Keratinocyte (primary cell): ENCODE measurements around the gene EPHA3. TPM values are rescaled to one million over a fixed set of nuclear protein-coding genes. Genes with fewer than 3 reads are reported as not detected.

Source experiments
- DNase-seq: peaks from one replicate; pipeline ENCODE4 v3.0.0-alpha.2; 2011; ENCODE audit warnings: low read depth, missing footprints, low spot score
- FAIRE-seq: peaks from 2 replicates; lab custom pipeline; 2011; peaks lifted over from hg19 to GRCh38; lab: Jason Lieb, UNC
- H2AFZ ChIP-seq: 2 replicates; pipeline ENCODE4 v1.6.0; 2012; ENCODE audit warnings: low read length, control low read depth, inconsistent platforms; ENCODE audit not compliant: control insufficient read depth
- H3K27ac ChIP-seq: 2 replicates; pipeline ENCODE4 v1.5.1; 2011; ENCODE audit warnings: low read length; ENCODE audit not compliant: control insufficient read depth, insufficient read depth
- H3K27me3 ChIP-seq: 3 replicates; pipeline ENCODE4 v1.6.0; 2011; ENCODE audit warnings: low read length; ENCODE audit not compliant: control insufficient read depth, insufficient read depth; ENCODE audit errors: extremely low read depth
- H3K36me3 ChIP-seq, 2 experiments: 2 replicates in 1 of 2; 3 replicates in 1 of 2; pipeline ENCODE4 v1.5.1; 2011; ENCODE audit warnings: low read length in 2 of 2, mild to moderate bottlenecking in 1 of 2; ENCODE audit not compliant: control insufficient read depth in 2 of 2, insufficient read depth in 2 of 2; ENCODE audit errors: extremely low read depth in 1 of 2
- H3K4me1 ChIP-seq: 3 replicates; pipeline ENCODE4 v1.5.1; 2011; ENCODE audit warnings: low read length; ENCODE audit not compliant: control insufficient read depth, insufficient read depth; ENCODE audit errors: extremely low read depth
- H3K4me2 ChIP-seq: 3 replicates; pipeline ENCODE4 v1.6.0; 2011; ENCODE audit warnings: low read depth, low read length; ENCODE audit not compliant: control insufficient read depth, insufficient read depth; ENCODE audit errors: extremely low read depth
- H3K4me3 ChIP-seq, 3 experiments: fragments of 200-600 bp in 1 of 3; sonication (generic) in 1 of 3; 2 replicates in 2 of 3; 3 replicates in 1 of 3; pipeline ENCODE4 v1.5.1; 2011 to 2016; ENCODE audit warnings: low read length in 3 of 3, mild to moderate bottlenecking in 3 of 3, control low read depth in 2 of 3, inconsistent platforms in 1 of 3, low read depth in 1 of 3, mixed read lengths in 1 of 3, mixed run types in 1 of 3, moderate library complexity in 1 of 3; ENCODE audit not compliant: control insufficient read depth in 2 of 3, insufficient read depth in 2 of 3; ENCODE audit errors: extremely low read depth in 1 of 3
- H3K79me2 ChIP-seq: 2 replicates; pipeline ENCODE4 v1.6.0; 2012; ENCODE audit warnings: low read length; ENCODE audit not compliant: control insufficient read depth, insufficient read depth
- H3K9ac ChIP-seq: 3 replicates; pipeline ENCODE4 v1.6.0; 2011; ENCODE audit warnings: low read length; ENCODE audit not compliant: control insufficient read depth, insufficient read depth; ENCODE audit errors: extremely low read depth
- H3K9me1 ChIP-seq: 3 replicates; pipeline ENCODE4 v1.6.0; 2011; ENCODE audit warnings: low read length; ENCODE audit not compliant: control insufficient read depth, insufficient read depth; ENCODE audit errors: extremely low read depth
- H3K9me3 ChIP-seq: 2 replicates; pipeline ENCODE4 v1.5.1; 2012; ENCODE audit warnings: low read depth, low read length; ENCODE audit not compliant: control insufficient read depth
- H4K20me1 ChIP-seq: 3 replicates; pipeline ENCODE4 v1.6.0; 2011; ENCODE audit warnings: low read length; ENCODE audit not compliant: control insufficient read depth, insufficient read depth; ENCODE audit errors: extremely low read depth
- EZH2 ChIP-seq: IDR thresholded peaks from one replicate; pipeline ENCODE4 v1.6.1; 2012; ENCODE audit warnings: inconsistent platforms, mild to moderate bottlenecking, low read length, moderate library complexity
- dilution Hi-C: fragments of 300-500 bp; cut with MboI; formaldehyde crosslinking; loops from one replicate; pipeline ENCODE4 v1.7.0; 2020; ENCODE audit warnings: low sequenced_read_pairs; ENCODE audit not compliant: extremely low pct_ligation_motif_present
- polyA plus RNA-seq, 5 experiments: library from polyadenylated mRNA; depleted of rRNA in 3 of 5; stranded (reverse) in 3 of 5; stranded (forward) in 1 of 5; unstranded in 1 of 5; fragments of >200 nt; gene quantifications; 1 replicate in 1 of 5; 2 replicates in 3 of 5; 3 replicates in 1 of 5; pipeline versions ENCODE4 v1.2.1 to v1.2.3, GENCODE V29; 2011 to 2012; ENCODE audit warnings: missing spikeins in 2 of 5, low read depth in 1 of 5, low replicate concordance in 1 of 5
- TF ChIP-seq, protein P1 (sequence below), 3 experiments: IDR thresholded peaks in 1 of 3; conservative IDR thresholded peaks in 1 of 3; optimal IDR thresholded peaks in 1 of 3; 2 replicates in 2 of 3; 3 replicates in 1 of 3; pipeline versions ENCODE3 to v1.5.1; 2011; ENCODE audit warnings: low read length in 3 of 3, mild to moderate bottlenecking in 3 of 3, moderate library complexity in 2 of 3, control low read depth in 1 of 3, inconsistent platforms in 1 of 3; ENCODE audit not compliant: insufficient read depth in 2 of 3; ENCODE audit errors: extremely low read depth in 1 of 3

EPHA3 gene
- polyA plus RNA-seq, 1 donor (not counting 4 experiments of a cell fraction or from before 2014, with no cell fraction given), result 0.13 TPM

DNA sequence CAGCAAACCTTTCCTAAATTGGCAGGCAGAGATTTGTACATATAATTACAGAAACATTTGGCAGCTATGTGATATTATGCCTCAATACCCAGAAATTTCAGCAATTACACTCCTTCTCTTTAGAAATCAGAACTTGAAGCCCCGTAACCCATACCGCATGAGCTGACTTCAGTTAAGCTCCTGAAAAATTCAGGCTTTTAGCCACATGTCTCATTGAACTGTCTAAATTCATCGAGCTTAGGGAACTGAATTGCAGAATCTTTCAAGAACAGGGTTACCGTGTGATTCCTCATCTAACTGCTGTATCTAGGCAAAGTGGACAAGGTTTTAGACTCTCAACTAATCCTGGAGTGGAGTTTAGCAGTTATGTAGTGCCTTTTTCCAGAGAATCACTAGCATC is 333.0 kb downstream of the EPHA3 start:
- no peak for FAIRE-seq
- Histone ChIP-seq H3K27ac (no peak overlapping the region), H4K20me1 (no peaks in the 10 kb centered on the region), H3K9me3 (no peaks in the 10 kb centered on the region), H3K4me3 (no peak overlapping the region), H2AFZ (no peak overlapping the region), H3K9ac (no peak overlapping the region), H3K36me3 (no peaks in the 10 kb centered on the region), H3K27me3 (no peaks in the 10 kb centered on the region), H3K4me1 (no peaks in the 10 kb centered on the region), H3K9me1 (no peaks in the 10 kb centered on the region), H3K4me2 (no peak overlapping the region), H3K79me2 (no peaks in the 10 kb centered on the region)
- DNase-seq, result no peak
- dilution Hi-C loops, result no loop called here
- TF ChIP-seq, protein P1, sequence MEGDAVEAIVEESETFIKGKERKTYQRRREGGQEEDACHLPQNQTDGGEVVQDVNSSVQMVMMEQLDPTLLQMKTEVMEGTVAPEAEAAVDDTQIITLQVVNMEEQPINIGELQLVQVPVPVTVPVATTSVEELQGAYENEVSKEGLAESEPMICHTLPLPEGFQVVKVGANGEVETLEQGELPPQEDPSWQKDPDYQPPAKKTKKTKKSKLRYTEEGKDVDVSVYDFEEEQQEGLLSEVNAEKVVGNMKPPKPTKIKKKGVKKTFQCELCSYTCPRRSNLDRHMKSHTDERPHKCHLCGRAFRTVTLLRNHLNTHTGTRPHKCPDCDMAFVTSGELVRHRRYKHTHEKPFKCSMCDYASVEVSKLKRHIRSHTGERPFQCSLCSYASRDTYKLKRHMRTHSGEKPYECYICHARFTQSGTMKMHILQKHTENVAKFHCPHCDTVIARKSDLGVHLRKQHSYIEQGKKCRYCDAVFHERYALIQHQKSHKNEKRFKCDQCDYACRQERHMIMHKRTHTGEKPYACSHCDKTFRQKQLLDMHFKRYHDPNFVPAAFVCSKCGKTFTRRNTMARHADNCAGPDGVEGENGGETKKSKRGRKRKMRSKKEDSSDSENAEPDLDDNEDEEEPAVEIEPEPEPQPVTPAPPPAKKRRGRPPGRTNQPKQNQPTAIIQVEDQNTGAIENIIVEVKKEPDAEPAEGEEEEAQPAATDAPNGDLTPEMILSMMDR (optimal IDR thresholded peaks at IDR 0.05 in 1 of 3, IDR thresholded peaks at IDR 0.05 in 1 of 3, conservative IDR thresholded peaks at IDR 0.05 in 1 of 3; ENCODE audit: extremely low read depth in 1 of 3, insufficient read depth in 2 of 3, low read length in 3 of 3), result no peak
- no peak for TF ChIP-seq EZH2

DNA sequence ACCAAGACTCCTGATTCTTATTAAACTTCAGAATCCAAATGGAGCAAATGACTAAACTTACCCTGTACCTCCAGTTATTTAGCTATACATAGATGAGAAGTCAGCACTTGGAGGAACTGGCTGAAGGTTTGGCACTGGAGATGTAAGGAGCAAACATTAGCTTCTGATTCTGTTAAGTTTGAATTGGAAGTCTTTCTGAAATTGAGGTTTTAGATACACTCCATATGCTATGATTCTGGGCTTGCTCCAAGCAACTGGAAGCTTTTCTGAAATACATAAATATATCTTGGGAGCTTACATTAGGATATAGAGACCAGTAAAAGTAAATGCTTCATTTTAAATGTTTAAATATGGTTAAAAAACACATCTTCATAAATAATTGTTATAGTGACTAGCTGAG is 333.7 kb downstream of the EPHA3 start:
- Histone ChIP-seq H3K79me2 (no peaks in the 10 kb centered on the region), H3K4me3 (no peak overlapping the region), H3K9ac (no peak overlapping the region), H3K27ac (no peak overlapping the region), H3K4me2 (no peak overlapping the region), H4K20me1 (no peaks in the 10 kb centered on the region), H3K9me1 (no peaks in the 10 kb centered on the region), H2AFZ (no peak overlapping the region), H3K27me3 (no peaks in the 10 kb centered on the region), H3K9me3 (no peaks in the 10 kb centered on the region), H3K4me1 (no peaks in the 10 kb centered on the region), H3K36me3 (no peaks in the 10 kb centered on the region)
- TF ChIP-seq, protein P1 (optimal IDR thresholded peaks at IDR 0.05 in 1 of 3, IDR thresholded peaks at IDR 0.05 in 1 of 3, conservative IDR thresholded peaks at IDR 0.05 in 1 of 3; ENCODE audit: extremely low read depth in 1 of 3, insufficient read depth in 2 of 3, low read length in 3 of 3), result no peak
- no peak for TF ChIP-seq EZH2
- no peak for FAIRE-seq
- dilution Hi-C loops, result no loop called here
- no peak for DNase-seq
